ENCODE measurements around the gene TMEM179.

The TMEM179 gene

GRCh38 chr14:104577426-104577825 is 27.1 kb downstream of the TMEM179 start:
- Histone ChIP-seq H3K4me2 (ENCODE audit: low read length) (no peak overlapping the region), H3K4me1 (ENCODE audit: low read length) (no peaks in the 10 kb centered on the region), H3K27ac (ENCODE audit: low read length) (no peak overlapping the region), H3K9ac (ENCODE audit: low read length) (no peak overlapping the region), H3K36me3 (replicated peaks; ENCODE audit: low read depth, low read length) (no peaks in the 10 kb centered on the region), H3K27me3 (ENCODE audit: low read depth, low read length) (no peaks in the 10 kb centered on the region), H3K79me2 (ENCODE audit: low read length) (no peaks in the 10 kb centered on the region), H4K20me1 (ENCODE audit: insufficient read depth, low read length) (no peaks in the 10 kb centered on the region), H3K4me3 (ENCODE audit: low read length) (no peak overlapping the region), H2AFZ (ENCODE audit: low read depth, low read length) (no peak overlapping the region), H3K9me3 (ENCODE audit: insufficient read depth, low read length) (no peaks in the 10 kb centered on the region)
- TF ChIP-seq EZH2phosphoT487 (IDR thresholded peaks at IDR 0.05; ENCODE audit: low read depth) (no peak), CTCF (IDR thresholded peaks at IDR 0.05; ENCODE audit: low read depth, low read length) (no peak)

- H3K27me3 ChIP-seq (ENCODE audit: low read depth, low read length), result no peaks in the 10 kb centered on the region
- H3K9ac ChIP-seq (ENCODE audit: low read length), result no peak overlapping the region
- no peak overlapping the region for H3K27ac ChIP-seq (ENCODE audit: low read length)
- H3K4me3 ChIP-seq (ENCODE audit: low read length), result no peak overlapping the region
- H3K79me2 ChIP-seq (ENCODE audit: low read length), result no peaks in the 10 kb centered on the region
- H2AFZ ChIP-seq (ENCODE audit: low read depth, low read length), result no peak overlapping the region
- H3K9me3 ChIP-seq (ENCODE audit: insufficient read depth, low read length), result no peaks in the 10 kb centered on the region
- no peaks in the 10 kb centered on the region for H3K36me3 ChIP-seq (replicated peaks; ENCODE audit: low read depth, low read length)
- no peak overlapping the region for H3K4me2 ChIP-seq (ENCODE audit: low read length)
- no peaks in the 10 kb centered on the region for H4K20me1 ChIP-seq (ENCODE audit: insufficient read depth, low read length)
- TF ChIP-seq CTCF (IDR thresholded peaks at IDR 0.05; ENCODE audit: low read depth, low read length) (no peak), EZH2phosphoT487 (IDR thresholded peaks at IDR 0.05; ENCODE audit: low read depth) (no peak)
- no peaks in the 10 kb centered on the region for H3K4me1 ChIP-seq (ENCODE audit: low read length)
Measured at GRCh38 chr14:104576970-104577332, 27.6 kb downstream of the TMEM179 start.

- H3K27me3 ChIP-seq (ENCODE audit: low read depth, low read length), result no peaks in the 10 kb centered on the region
- H3K4me2 ChIP-seq (ENCODE audit: low read length), result no peak overlapping the region
- no peak overlapping the region for H2AFZ ChIP-seq (ENCODE audit: low read depth, low read length)
- H4K20me1 ChIP-seq (ENCODE audit: insufficient read depth, low read length), result no peaks in the 10 kb centered on the region
- H3K4me3 ChIP-seq (ENCODE audit: low read length), result no peak overlapping the region
- TF ChIP-seq EZH2phosphoT487 (IDR thresholded peaks at IDR 0.05; ENCODE audit: low read depth) (no peak), CTCF (IDR thresholded peaks at IDR 0.05; ENCODE audit: low read depth, low read length) (no peak)
- H3K9me3 ChIP-seq (ENCODE audit: insufficient read depth, low read length), result no peaks in the 10 kb centered on the region
- H3K27ac ChIP-seq (ENCODE audit: low read length), result no peak overlapping the region
- no peaks in the 10 kb centered on the region for H3K36me3 ChIP-seq (replicated peaks; ENCODE audit: low read depth, low read length)
- H3K79me2 ChIP-seq (ENCODE audit: low read length), result no peaks in the 10 kb centered on the region
- no peak overlapping the region for H3K9ac ChIP-seq (ENCODE audit: low read length)
- no peaks in the 10 kb centered on the region for H3K4me1 ChIP-seq (ENCODE audit: low read length)
Measured at GRCh38 chr14:104576232-104576969, 28.2 kb downstream of the TMEM179 start.

GRCh38 chr14:104574978-104575583 is 29.5 kb downstream of the TMEM179 start:
- H2AFZ ChIP-seq (ENCODE audit: low read depth, low read length), result no peak overlapping the region
- no peak for TF ChIP-seq EZH2phosphoT487 (IDR thresholded peaks at IDR 0.05; ENCODE audit: low read depth)
- TF ChIP-seq CTCF (IDR thresholded peaks at IDR 0.05; ENCODE audit: low read depth, low read length), result no peak

More at GRCh38 chr14:104574978-104575583, 29.5 kb downstream of the TMEM179 start:
- Histone ChIP-seq H3K9me3 (ENCODE audit: insufficient read depth, low read length) (no peaks in the 10 kb centered on the region), H3K9ac (ENCODE audit: low read length) (no peak overlapping the region), H3K4me1 (ENCODE audit: low read length) (no peaks in the 10 kb centered on the region), H3K27me3 (ENCODE audit: low read depth, low read length) (no peaks in the 10 kb centered on the region), H3K79me2 (ENCODE audit: low read length) (no peaks in the 10 kb centered on the region), H3K4me3 (ENCODE audit: low read length) (no peak overlapping the region), H3K36me3 (replicated peaks; ENCODE audit: low read depth, low read length) (no peaks in the 10 kb centered on the region), H4K20me1 (ENCODE audit: insufficient read depth, low read length) (no peaks in the 10 kb centered on the region), H3K27ac (ENCODE audit: low read length) (no peak overlapping the region), H3K4me2 (ENCODE audit: low read length) (no peak overlapping the region)
